GM23338 (cell line): ENCODE results near the gene PYM1. TPM values are rescaled to one million over a fixed set of nuclear protein-coding genes. Genes with fewer than 3 reads are reported as not detected.

Source experiments
- ATAC-seq: fragments of 200-7000 bp; cut with Tn5 transposase; 3 replicates; pipeline ENCODE4 v1.9.1; 2020
- DNase-seq: peaks from one replicate; pipeline ENCODE4 v3.0.0-alpha.2; 2015; ENCODE audit warnings: low spot score
- H2AFZ ChIP-seq: fragments of 200-600 bp; sonication (generic); 2 replicates; pipeline ENCODE4 v1.8.0; 2016; ENCODE audit warnings: antibody characterized with exemption, mild to moderate bottlenecking, moderate library complexity
- H3F3A ChIP-seq: fragments of 200-600 bp; sonication (generic); replicated peaks from 2 replicates; pipeline ENCODE4 v1.8.0; 2017; ENCODE audit warnings: antibody characterized with exemption, mixed run types, low read depth
- H3K27ac ChIP-seq: fragments of 200-600 bp; sonication (generic); 2 replicates; pipeline ENCODE4 v1.6.1; 2016; ENCODE audit warnings: low read depth
- H3K27me3 ChIP-seq: fragments of 200-600 bp; sonication (generic); 2 replicates; pipeline ENCODE4 v1.8.0; 2016; ENCODE audit warnings: mild to moderate bottlenecking, mixed run types, moderate library complexity; ENCODE audit not compliant: insufficient read depth
- H3K36me3 ChIP-seq: fragments of 200-600 bp; sonication (generic); 2 replicates; pipeline ENCODE4 v1.8.0; 2016; ENCODE audit warnings: mild to moderate bottlenecking; ENCODE audit not compliant: insufficient read depth
- H3K4me1 ChIP-seq: fragments of 200-600 bp; sonication (generic); 2 replicates; pipeline ENCODE4 v1.8.0; 2016; ENCODE audit warnings: mild to moderate bottlenecking, moderate library complexity; ENCODE audit not compliant: insufficient read depth
- H3K4me2 ChIP-seq: fragments of 200-600 bp; sonication (generic); 2 replicates; pipeline ENCODE4 v1.7.1; 2017; ENCODE audit warnings: mixed run types
- H3K4me3 ChIP-seq: fragments of 200-600 bp; sonication (generic); 2 replicates; pipeline ENCODE4 v1.6.1; 2016; ENCODE audit warnings: mixed run types
- H3K79me2 ChIP-seq: fragments of 200-600 bp; sonication (generic); replicated peaks from 2 replicates; pipeline ENCODE4 v1.8.0; 2017; ENCODE audit warnings: mild to moderate bottlenecking; ENCODE audit not compliant: insufficient read depth
- H3K9me2 ChIP-seq: fragments of 200-600 bp; sonication (generic); 2 replicates; pipeline ENCODE4 v1.8.0; 2017; ENCODE audit not compliant: insufficient read depth
- H4K20me1 ChIP-seq: fragments of 200-600 bp; sonication (generic); replicated peaks from 2 replicates; pipeline ENCODE4 v1.8.0; 2017; ENCODE audit warnings: mild to moderate bottlenecking; ENCODE audit not compliant: insufficient read depth
- H3K27ac Mint-ChIP-seq: 2 replicates; pipeline ENCODE4 v1.8.0; 2020; ENCODE audit warnings: inconsistent platforms, mild to moderate bottlenecking, moderate library complexity, mixed read lengths
- H3K27me3 Mint-ChIP-seq: 3 replicates; pipeline ENCODE4 v1.8.0; 2022; ENCODE audit warnings: low read depth, mild to moderate bottlenecking, moderate library complexity, mixed read lengths, inconsistent platforms; ENCODE audit not compliant: insufficient read depth, poor library complexity
- H3K36me3 Mint-ChIP-seq: 3 replicates; pipeline ENCODE4 v1.8.0; 2021; ENCODE audit warnings: low read depth, mild to moderate bottlenecking, inconsistent platforms, moderate library complexity, mixed read lengths
- H3K4me1 Mint-ChIP-seq: 3 replicates; pipeline ENCODE4 v1.8.0; 2020; ENCODE audit warnings: mild to moderate bottlenecking, inconsistent platforms, mixed read lengths
- H3K4me3 Mint-ChIP-seq: 3 replicates; pipeline ENCODE4 v1.8.0; 2021; ENCODE audit warnings: moderate library complexity, mild to moderate bottlenecking, inconsistent platforms, mixed read lengths
- H3K9me3 Mint-ChIP-seq: 3 replicates; pipeline ENCODE4 v1.8.0; 2020; ENCODE audit warnings: moderate library complexity, mild to moderate bottlenecking, inconsistent platforms, mixed read lengths
- CREB1 ChIP-seq: fragments of 250-450 bp; sonication (Bioruptor Pico); IDR thresholded peaks from 2 replicates; pipeline ENCODE4 v1.5.0; 2020; ENCODE audit warnings: low read depth, mild to moderate bottlenecking, moderate library complexity
- ETS1 ChIP-seq: IDR thresholded peaks from 2 replicates; pipeline ENCODE4 v1.6.1; 2016; ENCODE audit warnings: antibody characterized with exemption
- EZH2 ChIP-seq: fragments of 200-600 bp; sonication (generic); IDR thresholded peaks from one replicate; pipeline ENCODE4 v1.8.0; 2017; ENCODE audit warnings: antibody characterized with exemption, mild to moderate bottlenecking, low read depth; ENCODE audit not compliant: unreplicated experiment
- NANOG ChIP-seq: IDR thresholded peaks from 2 replicates; pipeline ENCODE4 v1.6.1; 2016; ENCODE audit warnings: antibody characterized with exemption, borderline replicate concordance
- POLR2AphosphoS5 ChIP-seq: IDR thresholded peaks from 2 replicates; pipeline ENCODE4 v1.6.1; 2016; ENCODE audit warnings: antibody characterized with exemption, low read depth
- REST ChIP-seq: IDR thresholded peaks from one replicate; pipeline ENCODE4 v1.6.1; 2018; ENCODE audit warnings: antibody characterized with exemption; ENCODE audit not compliant: unreplicated experiment
- ZNF462 ChIP-seq: fragments of 250-450 bp; sonication (Bioruptor Pico); IDR thresholded peaks from 2 replicates; pipeline ENCODE4 v1.5.0; 2020; ENCODE audit warnings: mild to moderate bottlenecking, moderate library complexity
- polyA plus RNA-seq: library from polyadenylated mRNA; unstranded; fragments of >200 nt; fragmentation: Nextera tagmentation; extraction: Ambion mirVana; gene quantifications from 2 replicates; pipeline ENCODE4 v1.2.1, GENCODE V29; 2016
- total RNA-seq: library from RNA; depleted of rRNA; stranded (reverse); fragments of >200 nt; shearing (Covaris generic); gene quantifications from 2 replicates; pipeline ENCODE4 v1.2.3, GENCODE V29; 2014

Gene PYM1
- total and polyA plus RNA-seq, 2 experiments from 2014 or later, result 70.2 to 150 TPM

GRCh38 chr12:55973599-55974307, 46.1 kb upstream of the PYM1 start, which contains the start of gene RAB5B:
Gene RAB5B, plus strand, starts transcription at chr12:55974078. Its CDS starts 12,883 bp downstream, at chr12:55986961.
- Histone ChIP-seq H3K4me2 (peak within 1 kb of the TSS; percentile 79), H2AFZ (peak within 1 kb of the TSS; percentile 1), H3K27me3 (no peaks in the 10 kb centered on the region), H3K4me3 (peak within 1 kb of the TSS; percentile 62), H3K27ac (peak within 1 kb of the TSS; percentile 82), H3K4me1 (peaks cover 8% of the 10 kb centered on the region), H4K20me1 (peaks cover 11% of the 10 kb centered on the region), H3K79me2 (peaks cover 43% of the 10 kb centered on the region), H3F3A (no peaks in the 10 kb centered on the region; the same call in 1 of the 2 replicates), H3K9me2 (no peaks in the 10 kb centered on the region), H3K36me3 (0 out of 2 replicates have a peak, but pooled peaks cover 2% of the 10 kb centered on the region)
- Mint-ChIP-seq H3K36me3 (peaks cover 28% of the 10 kb centered on the region), H3K9me3 (no peaks in the 10 kb centered on the region), H3K27me3 (peaks cover 1% of the 10 kb centered on the region), H3K4me1 (peaks cover 8% of the 10 kb centered on the region), H3K4me3 (no peak within 1 kb of the TSS), H3K27ac (no peak within 1 kb of the TSS)
- ATAC-seq (peak; percentile 94), DNase-seq (peak; percentile 100)
- TF ChIP-seq ZNF462 (CRISPR knock-in tag) (no peak), POLR2AphosphoS5 (peak; percentile 97), CREB1 (CRISPR knock-in tag) (peak; percentile 95), ETS1 (no peak), NANOG (peak; percentile 30; the same call in 1 of the 2 replicates), EZH2 (no peak), REST (no peak)
